SH-SY5Y (cell line): Measurements from ENCODE around the gene CLDN10.

Source experiments
- GATA2 ChIP-seq: IDR thresholded peaks from 2 replicates; pipeline ENCODE4 v1.6.1; 2011; ENCODE audit warnings: mild to moderate bottlenecking, low read depth, low read length
- GATA3 ChIP-seq: IDR thresholded peaks from 2 replicates; pipeline ENCODE4 v1.6.1; 2011; ENCODE audit warnings: low read depth, mild to moderate bottlenecking, low read length, moderate library complexity

Gene CLDN10

DNA sequence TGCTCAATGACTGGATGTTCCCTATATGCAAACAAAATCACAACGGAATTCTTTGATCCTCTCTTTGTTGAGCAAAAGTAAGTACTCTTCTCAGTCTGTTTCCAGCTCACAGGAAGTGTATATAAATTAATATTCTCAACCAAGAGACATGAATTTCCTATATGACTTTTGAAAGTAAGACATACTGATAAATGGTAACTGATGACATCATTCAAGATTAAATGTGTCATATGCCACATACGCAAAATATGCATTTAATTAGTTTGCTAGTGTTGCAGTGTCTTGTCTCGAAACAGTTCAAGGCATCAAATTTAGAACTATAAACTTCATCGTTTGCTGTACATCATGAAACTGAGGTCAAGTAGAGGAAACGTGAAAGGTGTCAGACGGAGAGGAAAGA is 7.9 kb downstream of the CLDN10 start:
- TF ChIP-seq GATA3 (no peak), GATA2 (no peak)

DNA sequence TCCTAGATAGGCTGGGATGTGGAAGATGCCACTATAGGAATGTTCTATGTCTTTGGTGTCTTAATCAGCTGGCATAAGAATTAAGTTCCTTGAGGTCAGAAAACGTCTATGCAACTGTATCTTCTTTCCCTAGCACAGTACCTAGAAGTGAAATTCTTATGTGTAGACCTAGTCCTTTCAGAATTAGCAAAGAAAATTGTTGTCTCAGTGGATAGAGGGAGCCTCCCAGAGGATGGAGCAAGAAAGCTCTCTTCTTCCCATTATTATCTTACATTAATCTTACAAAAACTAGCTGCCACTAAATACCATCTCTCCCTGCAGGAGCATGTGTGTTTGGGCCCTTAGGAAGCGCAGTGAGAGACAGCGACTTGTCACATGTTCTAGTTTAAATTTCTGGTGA is 11.6 kb downstream of the CLDN10 start:
- TF ChIP-seq GATA3 (no peak), GATA2 (no peak)

DNA sequence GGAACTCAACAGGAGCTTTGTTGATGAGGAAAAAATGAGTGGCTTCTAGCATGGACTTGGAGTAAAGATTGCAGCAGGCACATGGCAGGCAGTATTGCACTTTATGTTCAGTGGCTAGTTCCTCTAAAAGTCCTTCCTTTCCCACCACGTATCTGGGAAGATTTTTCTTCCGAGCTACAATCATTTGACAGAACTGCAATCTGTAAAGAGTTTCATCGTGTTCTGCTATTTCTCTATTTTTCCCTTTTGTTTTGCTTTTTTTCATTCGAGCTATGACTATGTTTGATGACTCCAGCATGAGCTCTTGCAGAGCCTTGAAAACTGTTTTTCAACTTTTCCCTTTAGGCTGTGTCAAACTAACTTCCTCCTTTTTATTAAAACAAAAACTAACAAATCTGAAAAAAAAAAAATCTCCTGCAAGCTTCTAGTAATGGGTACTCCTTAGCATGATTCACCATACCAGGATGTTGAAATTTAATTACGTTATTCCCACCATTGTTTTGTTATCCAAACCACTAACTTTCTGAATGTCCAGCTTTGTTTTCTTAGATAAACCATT is 12.3 kb downstream of the CLDN10 start:
- no peak for TF ChIP-seq GATA3
- TF ChIP-seq GATA2: no peak

DNA sequence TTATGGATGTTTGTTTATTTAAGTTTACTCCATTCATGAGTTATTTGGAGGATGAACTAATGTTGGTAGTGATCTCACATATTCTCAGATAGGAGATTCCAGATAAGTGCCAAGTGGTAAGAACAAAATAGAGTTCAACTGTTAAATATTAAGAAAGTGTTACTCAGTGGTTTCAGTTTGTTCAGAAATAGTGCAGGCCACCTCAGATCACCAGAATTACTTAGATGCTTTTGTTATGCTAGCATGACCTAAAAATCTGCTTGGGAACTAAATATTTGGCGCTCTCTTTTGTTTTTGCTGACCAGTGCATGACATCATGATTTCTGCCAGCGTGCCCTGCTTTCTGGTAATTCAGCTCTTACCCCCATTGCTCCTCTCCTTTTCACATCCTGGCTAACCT is 15.6 kb downstream of the CLDN10 start:
- TF ChIP-seq GATA3: no peak
- no peak for TF ChIP-seq GATA2

DNA sequence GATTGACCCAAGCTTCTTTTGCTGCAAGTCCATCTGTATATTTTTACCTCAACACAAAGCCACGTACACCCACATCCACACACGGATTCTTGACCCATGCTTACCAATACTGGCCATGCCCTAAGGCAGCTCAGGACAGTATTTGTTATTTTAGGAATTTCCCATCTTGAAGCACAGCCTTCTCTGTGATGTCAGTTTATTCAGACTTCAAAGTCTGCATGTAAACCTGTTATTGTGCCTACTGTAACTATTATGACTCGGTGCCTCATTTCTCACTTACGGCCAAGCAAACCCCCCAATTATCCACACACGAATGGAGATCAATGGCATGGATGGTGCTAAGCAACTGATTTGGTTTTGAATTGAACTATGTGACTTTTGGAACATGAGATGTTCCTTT is 17.5 kb downstream of the CLDN10 start:
- TF ChIP-seq GATA2 (no peak), GATA3 (no peak)

DNA sequence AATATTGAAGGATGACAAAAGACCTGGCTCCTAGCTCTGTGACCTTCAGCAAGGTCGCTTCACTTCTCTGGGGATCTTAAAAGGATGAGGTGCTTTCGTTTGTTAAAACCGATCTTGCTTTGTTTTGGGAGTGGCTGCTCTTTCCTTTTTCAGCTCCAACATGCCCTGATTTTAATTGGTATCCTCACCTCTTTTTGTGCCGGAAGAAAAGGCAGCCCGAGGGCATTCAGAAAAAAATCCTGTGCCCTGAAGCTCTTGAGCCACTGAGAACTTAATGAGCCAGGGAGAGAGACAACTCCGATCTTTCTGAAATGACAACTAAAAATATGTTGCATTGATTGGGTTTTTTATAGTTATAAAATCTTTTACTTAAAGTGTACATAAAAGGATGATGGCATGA is 19.4 kb downstream of the CLDN10 start:
- TF ChIP-seq GATA3: no peak
- no peak for TF ChIP-seq GATA2

DNA sequence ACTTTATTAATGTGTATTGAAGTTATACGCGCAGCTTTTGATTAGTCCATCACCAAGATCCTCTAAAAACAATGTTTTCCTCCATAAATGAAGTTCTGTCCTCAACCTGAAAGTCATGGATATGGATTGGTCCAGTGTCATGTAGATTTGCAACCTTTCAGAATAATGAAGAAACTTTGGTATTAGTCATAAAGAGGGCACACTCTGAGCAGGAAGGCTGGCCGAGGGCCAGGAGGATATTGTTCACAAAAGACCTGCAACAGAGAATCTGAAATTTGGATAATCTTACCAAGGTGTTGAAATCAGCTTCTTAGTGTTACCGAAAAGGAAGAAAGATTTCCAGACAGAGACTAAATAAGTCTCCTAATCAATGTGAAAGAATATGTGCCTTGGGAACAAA is 20.7 kb downstream of the CLDN10 start:
- no peak for TF ChIP-seq GATA2
- no peak for TF ChIP-seq GATA3

DNA sequence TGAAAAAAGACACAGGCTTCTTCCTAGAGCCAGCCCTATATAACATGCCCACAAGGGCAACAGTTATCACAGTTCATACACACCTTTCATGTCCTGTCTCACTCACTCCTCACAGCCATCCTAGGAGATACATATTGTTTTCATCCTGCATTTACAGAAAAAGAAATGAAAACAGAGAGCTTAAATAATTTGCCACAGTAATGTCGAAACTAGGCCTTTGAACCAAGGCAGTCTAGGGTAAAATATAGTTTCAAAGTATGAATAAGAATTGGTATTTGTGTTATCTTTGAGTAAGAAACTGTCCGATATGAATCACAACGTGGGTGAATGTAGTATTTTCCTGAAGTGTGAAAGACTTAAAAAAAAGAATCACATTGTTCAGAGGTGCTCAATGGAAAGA is 26.8 kb downstream of the CLDN10 start:
- TF ChIP-seq GATA2 (no peak), GATA3 (no peak)

DNA sequence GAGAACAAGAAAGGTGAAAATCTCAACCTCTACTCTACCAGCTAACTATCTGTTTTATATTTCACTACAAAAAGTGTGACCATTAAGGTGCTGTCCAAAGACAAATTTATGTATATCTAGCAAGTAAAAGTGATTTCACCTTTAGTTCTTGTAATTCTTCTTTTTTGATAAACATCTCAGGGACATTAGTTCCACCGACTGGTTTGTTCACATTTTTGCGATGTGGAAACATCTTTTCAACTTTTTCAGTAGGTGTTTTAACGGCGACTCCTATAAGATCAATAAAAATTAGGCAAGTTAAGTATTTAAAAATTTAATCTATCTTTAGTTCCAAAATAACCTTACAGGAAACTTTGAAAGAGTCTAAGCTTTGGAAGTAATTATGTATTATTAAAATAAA is 33.3 kb downstream of the CLDN10 start:
- no peak for TF ChIP-seq GATA3
- TF ChIP-seq GATA2: no peak

DNA sequence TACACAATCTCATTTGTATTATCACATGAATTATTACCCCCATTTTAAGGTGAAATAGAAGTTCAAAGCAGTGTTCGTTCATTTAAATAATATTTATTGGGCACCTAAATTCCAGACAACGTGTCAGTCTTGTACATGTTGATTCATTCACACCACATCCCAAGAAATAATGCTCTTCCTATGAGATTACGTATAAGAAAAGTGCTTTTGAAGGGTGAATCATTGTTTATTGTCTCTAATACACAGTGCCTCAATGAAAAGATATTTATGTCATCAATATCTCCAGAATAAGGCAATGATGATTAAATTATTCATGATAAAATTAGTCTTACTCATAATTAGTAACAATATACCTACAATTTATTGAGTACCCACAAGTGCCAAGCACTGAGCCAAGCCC is 35.6 kb downstream of the CLDN10 start:
- TF ChIP-seq GATA2 (no peak), GATA3 (no peak)

DNA sequence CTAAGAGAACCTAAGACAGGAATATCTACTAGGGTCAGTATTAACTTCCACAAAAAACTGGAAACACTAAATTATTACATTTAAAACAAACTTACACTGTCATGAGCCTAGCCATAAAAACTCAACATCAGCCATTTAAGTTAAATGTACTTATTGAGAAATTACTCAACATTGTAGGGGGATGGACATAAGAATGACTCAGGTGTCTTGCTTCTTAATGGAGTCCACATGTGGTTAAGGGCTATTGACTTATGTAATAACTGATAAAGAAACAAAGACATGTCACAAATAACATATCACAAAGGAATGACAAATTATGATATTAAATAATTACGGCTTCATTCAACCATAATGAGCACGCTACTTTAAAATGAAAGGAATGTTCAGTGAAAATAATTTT is 36.2 kb downstream of the CLDN10 start:
- TF ChIP-seq GATA2: no peak
- TF ChIP-seq GATA3: no peak

DNA sequence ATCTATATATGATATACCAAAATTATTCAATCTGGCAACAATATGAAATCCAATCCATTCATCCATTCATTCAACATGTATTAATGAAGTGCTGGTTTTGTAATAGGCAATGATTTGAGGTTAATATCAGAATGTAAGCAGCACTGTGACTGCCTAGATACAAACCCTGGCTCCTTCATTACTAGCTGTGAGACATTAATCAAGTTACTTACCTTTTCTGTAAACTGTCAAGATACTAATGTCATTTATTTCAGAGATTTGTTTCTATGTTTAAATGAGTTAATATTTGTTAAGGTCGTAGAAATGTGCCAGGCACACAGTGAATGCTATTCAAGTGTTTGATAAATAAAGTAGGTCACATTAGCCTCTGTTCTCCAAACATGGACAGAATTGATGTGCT is 40.9 kb downstream of the CLDN10 start:
- no peak for TF ChIP-seq GATA3
- no peak for TF ChIP-seq GATA2

DNA sequence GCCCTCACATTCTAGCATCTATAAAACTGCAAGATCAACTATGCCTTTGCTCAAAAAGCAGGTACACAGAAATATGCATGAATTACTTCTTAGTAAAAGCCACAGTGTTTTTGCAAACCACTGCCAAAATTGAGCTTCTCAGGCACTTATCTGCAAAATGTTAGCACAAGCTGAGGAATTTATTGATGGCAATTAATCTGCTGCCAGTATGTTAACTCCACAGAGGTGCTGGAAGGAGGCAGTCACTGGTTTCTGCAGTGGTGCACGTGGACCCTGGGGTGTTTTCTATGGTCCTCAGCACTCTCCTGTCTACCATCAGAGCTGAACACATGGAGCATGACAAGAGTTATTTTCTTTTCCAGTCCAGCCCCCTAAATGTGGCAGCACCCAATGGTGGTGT is 44.2 kb downstream of the CLDN10 start:
- TF ChIP-seq GATA2 (no peak), GATA3 (no peak)

DNA sequence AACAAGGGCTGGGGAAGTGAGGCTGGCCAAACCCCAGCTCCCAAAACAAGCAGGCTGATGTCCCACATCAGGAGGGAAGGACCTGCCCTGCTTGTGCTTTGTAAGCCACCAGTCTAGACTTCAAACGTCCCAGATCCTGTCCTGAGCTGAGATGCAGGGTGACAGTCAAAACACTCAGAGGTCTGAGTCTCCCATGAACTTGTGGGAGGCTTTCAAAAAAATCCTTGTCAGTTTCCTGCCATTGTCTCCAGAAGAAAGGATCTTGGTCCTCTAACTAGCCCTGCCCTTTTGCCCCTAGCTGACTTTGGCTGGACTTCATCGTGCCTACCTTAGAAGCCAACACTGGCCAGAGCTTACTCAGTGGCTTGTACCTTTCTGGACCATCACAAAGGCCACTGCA is 48.7 kb downstream of the CLDN10 start:
- no peak for TF ChIP-seq GATA2
- TF ChIP-seq GATA3: no peak

DNA sequence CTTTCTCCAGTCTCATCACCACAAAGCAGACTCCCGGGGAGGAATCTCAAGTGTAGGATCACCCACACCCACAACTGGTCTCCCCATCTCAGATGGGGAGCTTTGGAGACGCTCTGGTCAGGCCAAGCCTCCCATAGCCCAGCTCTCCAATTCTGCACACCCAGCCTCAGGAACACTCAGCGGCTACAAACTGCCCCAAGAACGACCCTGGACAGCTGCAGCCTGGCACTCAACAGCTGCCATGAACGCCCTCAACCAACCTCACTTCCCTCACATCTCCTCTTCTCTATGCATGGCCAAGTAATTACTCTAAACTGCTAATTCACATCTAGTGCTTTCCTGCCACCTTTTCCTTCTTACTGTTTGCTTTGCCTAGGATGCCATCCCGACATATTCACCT is 49.4 kb downstream of the CLDN10 start:
- TF ChIP-seq GATA3 (no peak), GATA2 (no peak)

DNA sequence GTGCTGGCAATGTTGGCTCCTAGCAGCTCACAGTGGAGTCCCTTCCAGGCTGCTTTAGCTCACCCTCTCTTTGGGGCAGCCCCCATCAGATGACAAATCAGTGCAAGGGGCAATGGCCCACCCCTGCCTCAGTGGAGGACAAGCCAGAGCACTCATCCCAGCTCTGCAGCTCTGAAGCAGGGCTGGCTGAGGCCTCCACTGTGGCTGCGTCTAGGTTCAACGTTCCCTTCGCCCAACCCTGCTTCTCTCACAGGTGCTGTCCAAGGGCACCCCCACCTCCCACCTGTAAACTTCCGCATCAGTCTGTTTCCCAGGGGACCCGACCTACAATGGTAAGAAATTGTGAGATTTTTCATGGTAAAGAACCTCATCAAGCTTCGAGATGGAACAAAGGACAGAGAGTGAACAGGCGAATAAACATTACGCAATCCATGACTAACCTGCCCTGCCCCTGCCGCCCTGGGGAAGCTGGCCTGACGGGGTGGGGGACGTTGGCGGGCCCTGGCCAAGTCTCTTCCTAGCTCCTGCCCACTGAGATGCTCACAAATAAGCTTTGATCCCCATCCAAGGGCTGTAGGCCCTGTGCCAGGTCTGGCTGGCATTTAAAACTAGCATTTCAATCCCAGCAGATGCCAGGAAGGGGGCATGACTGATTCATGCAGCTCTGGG is 51.5 kb downstream of the CLDN10 start:
- TF ChIP-seq GATA2 (no peak), GATA3 (no peak)

DNA sequence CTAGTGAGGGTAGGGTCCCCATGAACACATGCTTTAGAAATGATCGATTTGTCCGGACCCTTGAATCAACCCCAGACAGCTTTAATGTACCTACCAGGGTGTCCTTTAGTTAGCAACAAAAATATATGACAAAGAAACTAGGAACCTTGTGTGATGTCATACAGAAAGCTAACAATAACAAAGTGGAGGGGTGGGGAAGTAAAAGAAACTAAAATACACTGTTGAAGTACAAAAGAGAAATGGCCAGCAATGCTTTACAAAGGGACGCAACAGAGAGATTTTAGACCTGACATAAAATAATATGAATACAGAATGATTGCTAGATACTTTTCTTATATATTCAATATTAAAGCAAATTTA is 52.0 kb downstream of the CLDN10 start:
- TF ChIP-seq GATA2: no peak
- no peak for TF ChIP-seq GATA3

DNA sequence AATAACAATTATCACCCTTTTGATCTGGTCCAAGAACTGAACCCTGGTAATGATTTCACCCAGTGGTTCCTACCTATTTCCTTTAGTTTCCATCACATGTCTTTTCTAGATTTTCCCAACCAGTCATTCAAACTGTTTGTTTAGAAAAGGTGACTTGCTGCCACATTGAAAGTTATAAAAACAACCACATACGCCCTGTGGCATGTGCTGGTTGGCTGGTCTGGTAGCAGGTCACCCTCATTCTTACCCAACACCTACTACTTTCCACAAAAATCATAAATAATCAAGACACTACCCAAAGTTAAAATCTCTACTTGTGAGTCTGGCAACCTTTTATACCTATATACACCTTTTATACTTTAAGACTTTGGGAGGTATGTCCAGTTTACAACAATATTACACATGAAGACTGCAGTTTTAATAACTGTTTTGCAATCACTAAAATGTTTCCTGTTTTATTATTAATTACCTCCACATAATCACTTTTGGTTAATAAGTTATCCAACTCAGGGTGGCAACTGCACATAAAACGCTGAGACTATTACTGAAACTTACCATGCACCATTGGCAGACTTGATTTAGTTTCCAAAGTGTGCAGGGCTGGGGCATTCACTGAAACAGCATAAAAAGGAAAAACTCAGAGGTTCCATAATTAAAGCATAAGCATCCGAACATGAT is 53.1 kb downstream of the CLDN10 start:
- no peak for TF ChIP-seq GATA3
- no peak for TF ChIP-seq GATA2
